ENCODE measurements around the gene TRABD2B. TPM values are rescaled to one million over a fixed set of nuclear protein-coding genes. Genes with fewer than 3 reads are reported as not detected.

TRABD2B gene
- total and polyA plus RNA-seq, 2 of the 4 experiments (the other 2 are of a cell fraction): not detected

GRCh38 chr1:47887060-47887459 is 110.1 kb downstream of the TRABD2B start:
- Histone ChIP-seq H3K9ac (ENCODE audit: low read depth, low read length) (no peak overlapping the region), H3K4me1 (ENCODE audit: control insufficient read depth, insufficient read depth, low read length) (no peaks in the 10 kb centered on the region), H2BK5ac (ENCODE audit: low read depth, low read length, poor library complexity, severe bottlenecking) (no peak overlapping the region), H2BK120ac (ENCODE audit: low read depth, low read length) (no peak overlapping the region), H4K8ac (ENCODE audit: low read depth in 2 of 2, low read length in 2 of 2) (no peak overlapping the region), H4K20me1 (ENCODE audit: insufficient read depth, low read length) (no peaks in the 10 kb centered on the region), H4K5ac (ENCODE audit: low read depth, low read length) (no peak overlapping the region), H3K27ac (ENCODE audit: insufficient read depth, low read length) (no peak overlapping the region), H3K23ac (ENCODE audit: low read depth, low read length) (no peak overlapping the region), H3K27me3 (ENCODE audit: control insufficient read depth, insufficient read depth, low read length) (no peaks in the 10 kb centered on the region), H3K14ac (replicated peaks; ENCODE audit: low read depth, low read length) (no peak overlapping the region), H3K18ac (ENCODE audit: low read depth, low read length) (no peak overlapping the region), H4K91ac (ENCODE audit: insufficient read depth, low read depth, low read length) (no peak overlapping the region), H3K4me3 (ENCODE audit: insufficient read depth, low read depth, low read length) (no peak overlapping the region), H2BK20ac (ENCODE audit: low read depth, low read length) (no peak overlapping the region), H3K4me2 (ENCODE audit: low read depth, low read length) (no peak overlapping the region), H3K79me1 (ENCODE audit: low read depth in 1 of 2, low read length in 2 of 2) (no peaks in the 10 kb centered on the region), H3K36me3 (ENCODE audit: control insufficient read depth, insufficient read depth, low read length) (no peaks in the 10 kb centered on the region), H3K4ac (ENCODE audit: low read depth, low read length) (no peak overlapping the region), H3K56ac (ENCODE audit: extremely low read depth, insufficient read depth, low read length) (no peak overlapping the region), H3K9me3 (ENCODE audit: control insufficient read depth, insufficient read depth, low read length) (no peaks in the 10 kb centered on the region), H2AFZ (replicated peaks; ENCODE audit: low read length, poor library complexity) (no peak overlapping the region), H3K9me1 (ENCODE audit: insufficient read depth, low read length) (no peaks in the 10 kb centered on the region), H2AK9ac (replicated peaks; ENCODE audit: low read depth, low read length, poor library complexity) (no peak overlapping the region), H2AK5ac (ENCODE audit: low read depth, low read length) (no peak overlapping the region), H2BK15ac (ENCODE audit: low read depth, low read length) (no peak overlapping the region)
- no peak for DNase-seq
- TF ChIP-seq CTCF (conservative IDR thresholded peaks at IDR 0.05; ENCODE audit: low read depth, low read length) (no peak), NFE2L2 (IDR thresholded peaks at IDR 0.05; ENCODE audit: low read depth, low read length) (no peak), FOS (IDR thresholded peaks at IDR 0.05; ENCODE audit: low read depth, low read length) (no peak), SMC3 (IDR thresholded peaks at IDR 0.05; ENCODE audit: low read depth, low read length) (no peak), MAFK (IDR thresholded peaks at IDR 0.05; ENCODE audit: low read depth, low read length) (no peak), BHLHE40 (IDR thresholded peaks at IDR 0.05; ENCODE audit: low read depth, low read length) (no peak), MXI1 (IDR thresholded peaks at IDR 0.05; ENCODE audit: borderline replicate concordance, low read depth, low read length) (no peak), USF2 (IDR thresholded peaks at IDR 0.05; ENCODE audit: low read depth, low read length) (no peak), RCOR1 (IDR thresholded peaks at IDR 0.05; ENCODE audit: insufficient replicate concordance, low read length) (no peak), CEBPB (IDR thresholded peaks at IDR 0.05; ENCODE audit: low read depth, low read length) (no peak), ELK1 (IDR thresholded peaks at IDR 0.05; ENCODE audit: borderline replicate concordance, low read depth, low read length) (no peak), RAD21 (IDR thresholded peaks at IDR 0.05; ENCODE audit: low read length) (no peak), POLR2A (IDR thresholded peaks at IDR 0.05; ENCODE audit: low read depth, low read length) (no peak), CHD1 (IDR thresholded peaks at IDR 0.05; ENCODE audit: low read depth, low read length) (no peak), MAZ (IDR thresholded peaks at IDR 0.05; ENCODE audit: borderline replicate concordance, low read depth, low read length) (no peak), RFX5 (IDR thresholded peaks at IDR 0.05; ENCODE audit: low read depth, low read length) (no peak)
- WGBS, 2 experiments (ENCODE audit: extremely low coverage in 2 of 2, insufficient read length in 1 of 2): no CpG with 5 or more reads among the region's 2 CpGs
- dilution Hi-C loops (cut with HindIII; ENCODE audit: low sequenced_read_pairs, unreplicated experiment) (no loop called here), intact Hi-C loops (cut with micrococcal nuclease) (no loop called here), in situ Hi-C loops (cut with MboI; ENCODE audit: low sequenced_read_pairs) (no loop called here)
- ATAC-seq (ENCODE audit: low read depth): no peak
- CTCF ChIA-PET: no interaction called here
- no TSS peak for BruUV-seq (replicated peaks)
- POLR2A ChIA-PET (ENCODE audit: unreplicated experiment): no interaction called here
